GM21825 (cell line): ENCODE measurements around the gene DNTT.

Source experiments
- ATAC-seq: cut with Tn5 transposase; IDR thresholded peaks from one replicate; pipeline ENCODE4 v1.9.1; 2021; ENCODE audit warnings: mild to moderate bottlenecking, moderate library complexity; ENCODE audit not compliant: unreplicated experiment

The DNTT gene

DNA sequence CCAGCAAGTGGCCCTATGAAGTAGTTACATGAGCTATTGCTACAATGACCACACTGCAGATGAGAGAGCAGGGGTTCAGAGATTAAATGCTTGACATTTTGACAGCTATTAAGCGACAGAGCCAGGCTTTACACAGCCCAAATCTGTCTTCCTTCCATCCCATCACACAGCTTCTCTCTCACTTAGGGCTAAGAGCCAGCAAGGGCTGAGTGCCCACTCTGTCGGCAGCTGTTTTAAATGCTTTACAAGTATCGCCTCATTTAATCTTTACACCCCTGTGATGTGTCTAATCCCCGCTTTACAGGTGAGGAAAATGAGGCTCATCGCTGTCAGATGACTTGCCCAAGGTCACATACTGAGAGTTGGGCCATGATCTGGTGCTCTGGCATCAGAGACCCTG lies 69.8 kb downstream of the DNTT start:
- ATAC-seq = no peak

DNA sequence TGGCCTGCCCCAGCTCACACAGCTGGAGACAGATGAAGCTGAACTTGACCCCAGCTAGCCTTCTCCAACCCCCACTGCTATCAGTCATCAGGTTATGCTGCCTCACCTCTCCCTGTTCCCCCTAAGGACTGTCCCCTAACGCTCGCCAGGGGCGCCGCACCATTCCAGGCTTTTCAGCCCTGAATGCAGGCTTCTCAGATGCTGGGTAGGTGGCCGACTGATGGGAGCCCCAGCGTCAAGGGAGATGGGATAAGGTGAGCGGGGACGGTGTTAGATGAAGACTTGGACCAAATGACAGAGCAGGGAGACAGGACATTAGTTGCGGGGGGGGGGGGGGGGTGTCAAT lies 70.4 kb downstream of the DNTT start:
- no peak for ATAC-seq

DNA sequence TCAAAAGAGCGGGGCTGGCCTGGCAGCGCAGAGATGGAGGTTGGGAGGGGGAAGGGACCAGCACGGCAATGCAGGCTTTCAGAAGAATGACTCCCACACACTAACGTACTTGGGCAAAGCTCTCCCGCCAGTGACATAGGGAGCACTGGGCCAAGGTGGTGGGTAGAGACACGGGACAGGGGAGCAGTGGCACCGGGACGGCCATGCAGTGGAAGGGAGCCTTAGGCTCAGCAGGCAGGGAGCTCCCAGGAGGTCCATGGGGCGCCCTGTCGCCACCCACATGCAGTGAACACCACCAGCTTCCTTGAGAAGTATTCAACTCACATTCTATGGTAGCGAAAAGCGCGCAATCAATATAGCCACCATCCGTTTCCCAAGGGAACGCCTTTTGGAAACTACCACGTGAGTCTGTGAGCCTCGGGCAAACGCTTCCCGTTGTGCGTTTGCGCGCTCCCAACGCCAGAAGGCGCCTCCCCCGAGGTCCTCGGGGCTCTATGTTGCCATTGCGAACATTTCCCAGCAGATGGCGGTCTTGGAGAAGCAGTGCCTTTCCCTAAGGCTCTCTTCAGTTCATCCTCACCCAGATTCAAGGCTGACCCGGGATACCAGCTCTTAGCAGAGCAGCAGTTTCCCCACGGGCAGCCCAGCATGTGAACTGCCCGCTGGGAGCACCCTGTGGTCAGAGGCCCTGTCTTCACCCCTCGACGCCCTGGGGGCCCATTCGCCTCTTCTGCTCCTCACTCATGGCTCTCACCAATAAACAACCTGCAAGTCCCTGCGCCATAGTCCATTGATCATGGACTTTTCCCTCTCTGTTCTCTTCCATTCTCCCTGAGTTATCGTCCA lies 71.0 kb downstream of the DNTT start:
- peak; percentile 80 for ATAC-seq

DNA sequence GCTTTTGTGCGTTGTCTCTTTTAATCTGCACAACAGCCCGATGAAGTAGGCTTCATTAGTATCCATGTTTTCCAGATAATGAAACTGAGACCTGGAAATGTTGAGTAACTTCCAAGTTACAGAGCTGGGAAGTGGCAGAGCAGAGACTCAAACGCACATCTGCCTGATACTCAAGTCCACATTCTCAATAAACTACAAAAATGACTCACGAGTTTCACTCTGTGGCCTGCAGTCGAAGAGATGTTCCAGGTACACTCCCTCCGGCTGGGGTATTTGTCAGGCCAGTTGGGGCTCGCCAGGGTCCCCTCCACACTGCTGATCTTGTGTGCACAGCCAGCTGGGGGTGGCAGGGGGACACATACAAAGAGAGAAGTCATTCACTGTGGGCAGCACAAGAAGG lies 72.2 kb downstream of the DNTT start:
- ATAC-seq = no peak

DNA sequence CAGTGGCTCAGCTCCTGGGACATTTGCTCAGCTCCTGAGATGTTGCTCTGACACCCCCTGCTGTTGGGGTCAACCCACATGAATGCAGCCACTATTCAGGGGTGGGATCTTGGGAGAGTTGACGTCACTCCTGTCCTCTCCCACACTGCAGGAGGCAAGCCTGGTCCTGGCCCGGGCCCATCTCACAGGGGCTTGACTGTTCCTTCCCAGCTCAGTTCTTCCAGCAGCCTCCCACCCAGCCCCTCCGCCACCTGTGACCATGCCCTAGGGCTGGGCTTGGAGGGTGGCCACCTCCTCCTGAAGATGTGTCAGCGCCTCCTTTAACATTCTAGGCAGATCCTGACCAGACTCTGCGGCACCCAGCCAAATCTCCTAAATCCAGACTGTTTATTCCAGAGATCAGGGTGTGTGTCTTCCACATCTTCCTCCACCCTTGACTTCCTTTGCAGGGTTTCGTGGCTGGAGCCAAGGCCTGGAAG lies 73.6 kb downstream of the DNTT start:
- ATAC-seq = no peak

DNA sequence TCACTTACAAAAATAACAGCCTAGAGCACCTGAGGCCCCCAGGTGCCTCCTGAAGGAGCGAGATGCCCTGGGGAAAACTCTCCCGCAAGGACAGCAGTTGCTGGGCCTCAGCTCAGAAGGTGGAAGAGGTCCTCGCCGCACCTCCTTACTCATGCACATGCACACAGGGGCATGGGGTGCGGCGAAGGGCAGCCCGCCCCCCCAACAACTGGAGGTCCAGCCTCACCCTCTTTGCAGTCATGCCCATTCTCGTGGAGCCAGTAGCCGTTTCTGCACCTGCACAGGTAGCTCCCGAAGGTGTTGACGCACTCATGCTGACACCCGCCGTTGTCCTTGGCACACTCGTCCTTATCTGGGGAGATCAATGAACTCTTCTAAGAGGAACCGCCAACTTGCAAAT lies 74.5 kb downstream of the DNTT start:
- ATAC-seq = no peak

DNA sequence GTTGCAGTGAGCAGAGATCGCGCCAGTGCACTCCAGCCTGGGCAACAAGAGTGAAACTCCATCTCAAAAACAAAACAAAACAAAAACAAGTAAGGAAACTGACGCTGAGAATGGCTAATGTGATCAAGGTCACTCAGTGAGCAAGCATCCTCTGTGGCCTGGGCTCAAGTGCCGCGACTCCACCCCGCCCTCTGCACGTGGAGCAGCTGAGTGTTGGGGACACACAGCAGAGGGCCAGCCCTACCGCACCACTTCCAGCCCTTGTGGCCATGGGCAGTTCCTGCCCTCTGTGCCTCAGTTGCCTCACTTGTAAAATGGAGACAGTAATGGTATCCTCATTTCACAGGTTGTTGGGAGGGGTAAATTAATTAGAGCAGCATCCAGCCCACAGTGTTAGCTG lies 75.5 kb downstream of the DNTT start:
- ATAC-seq = no peak

DNA sequence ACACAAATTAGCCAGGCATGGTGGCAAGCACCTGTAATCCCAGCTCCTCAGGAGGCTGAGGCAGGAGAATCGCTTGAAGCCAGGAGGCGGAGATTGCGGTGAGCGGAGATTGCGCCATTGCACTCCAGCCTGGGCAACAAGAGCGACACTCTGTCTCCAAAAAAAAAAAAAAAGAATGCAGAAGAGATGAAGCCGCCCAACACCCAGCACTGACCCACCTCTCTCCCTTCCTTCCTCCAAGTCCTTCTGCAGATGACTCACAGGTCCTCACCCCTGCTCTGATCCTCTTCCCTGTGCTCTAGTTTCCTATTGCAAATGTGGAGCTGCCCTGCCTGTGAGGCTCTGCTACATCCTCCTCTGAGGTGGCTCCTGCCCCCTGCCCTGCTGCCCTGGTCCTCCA lies 76.6 kb downstream of the DNTT start:
- no peak for ATAC-seq

DNA sequence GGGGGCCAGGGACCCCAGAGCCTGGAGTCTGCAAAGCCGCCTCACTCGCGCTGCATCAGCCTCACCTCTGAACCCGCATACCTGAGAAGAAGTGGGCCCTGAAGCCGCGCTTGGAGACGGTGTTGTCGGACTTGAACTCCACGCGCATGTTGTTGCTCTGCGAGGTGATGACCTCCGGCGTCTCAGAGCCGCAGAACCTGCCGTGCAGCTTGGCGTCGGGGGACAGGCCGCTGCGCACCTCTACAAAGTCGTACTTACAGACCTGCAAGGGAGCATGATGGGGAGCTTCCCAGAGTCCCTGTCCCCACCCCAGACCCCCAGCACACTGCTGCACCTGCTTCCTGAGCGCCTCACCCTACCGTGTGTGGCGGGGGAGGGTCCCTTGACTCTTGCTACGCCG lies 80.3 kb downstream of the DNTT start:
- no peak for ATAC-seq

DNA sequence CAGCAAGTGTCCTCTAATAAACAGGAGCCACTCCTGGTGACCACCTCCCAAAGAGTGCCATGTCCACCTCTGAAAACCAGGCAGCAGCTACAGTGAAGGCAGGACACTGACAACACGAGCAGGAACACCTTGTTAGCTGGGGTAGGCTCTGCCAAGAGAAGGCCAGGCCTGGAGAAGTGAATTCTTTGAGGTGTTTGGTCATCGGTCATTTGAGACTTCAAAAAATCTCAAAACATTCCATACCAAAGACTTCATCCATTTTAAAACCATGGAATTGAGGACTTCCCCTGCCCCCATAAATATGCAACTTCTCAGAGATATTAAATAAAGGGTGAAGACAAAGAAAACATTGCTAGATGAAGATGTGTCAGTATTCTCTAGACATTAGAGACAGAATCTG lies 82.9 kb downstream of the DNTT start:
- ATAC-seq = no peak

DNA sequence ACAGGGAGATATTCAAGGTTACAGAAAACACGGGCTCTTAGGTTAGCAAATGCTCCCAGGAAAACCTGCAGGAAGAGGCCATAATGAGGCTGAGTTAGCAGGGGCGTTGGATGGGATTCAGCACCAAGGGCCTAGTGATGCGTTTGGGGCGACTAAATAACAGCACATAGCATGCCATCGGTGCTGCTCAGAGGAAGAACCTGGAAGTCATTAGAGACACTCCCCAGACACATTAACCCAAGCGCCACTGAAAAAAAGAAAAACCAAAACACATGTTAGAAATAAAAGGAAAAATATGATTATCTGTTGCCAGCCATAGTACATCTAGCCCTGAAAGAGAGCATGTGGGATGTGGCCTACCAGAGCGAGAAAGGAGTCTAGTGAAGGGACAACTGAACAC lies 83.4 kb downstream of the DNTT start:
- no peak for ATAC-seq
